ENCODE results near the gene LOXL1. TPM values are rescaled to one million over a fixed set of nuclear protein-coding genes. Genes with fewer than 3 reads are reported as not detected.
A peak's percentile ranks its signal among the peaks of the same experiment; 100 is the strongest.

Gene LOXL1
- total and polyA plus RNA-seq, 9 of the 15 experiments (the other 6 are each of a cell fraction or from before 2014, with no cell fraction given) = 0.14 TPM; not detected in 8

DNA sequence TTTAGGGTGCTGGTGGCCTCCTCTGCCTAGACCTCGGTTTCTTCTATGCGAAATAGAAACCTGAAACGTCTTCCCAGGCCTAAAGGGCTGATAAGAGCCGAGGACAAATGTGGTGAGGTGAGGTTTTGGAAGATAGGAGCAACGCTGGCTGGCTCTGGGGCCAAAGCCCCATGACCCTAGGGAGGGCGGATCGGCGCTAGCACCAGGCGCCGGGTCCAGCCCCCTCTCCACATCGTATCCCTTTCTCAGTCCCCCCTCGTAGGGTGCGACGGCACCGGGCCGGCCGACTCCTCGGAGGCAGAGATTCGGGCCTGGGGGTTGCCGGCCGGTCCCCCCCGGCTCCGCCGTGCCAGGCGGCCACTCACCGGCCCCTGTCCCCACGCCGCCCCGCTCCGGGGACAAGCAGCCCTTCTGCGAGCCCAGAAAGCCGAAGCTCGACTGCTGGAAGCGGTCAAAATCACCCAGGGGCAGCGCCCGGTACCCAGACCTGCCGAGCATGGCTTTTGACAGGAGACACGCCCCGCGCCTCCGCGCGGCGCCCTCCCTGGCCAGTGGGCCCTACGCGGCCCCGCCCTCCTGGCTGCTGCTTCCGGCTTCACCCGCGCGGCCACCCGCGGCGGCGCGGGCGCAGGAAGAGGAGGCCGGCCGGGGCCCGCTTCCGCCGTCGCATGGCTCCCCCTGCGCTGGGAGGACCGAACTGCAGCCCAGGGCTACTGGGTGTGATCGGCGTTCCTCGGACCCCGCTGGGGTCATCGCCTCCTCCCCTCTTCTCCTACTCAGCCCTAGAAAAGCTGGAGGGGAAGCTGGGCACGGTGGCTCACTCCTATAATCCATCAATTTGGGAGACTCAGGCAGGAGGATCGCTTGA is 65.7 kb downstream of the LOXL1 start, which contains the start of gene STOML1:
TSS of gene STOML1 (minus strand) at position 570 of the 868 bp plus-strand sequence. CDS start at position 498, 72 bp downstream.
- peak within 1 kb of the TSS; percentile 99 for H2AFZ ChIP-seq (ENCODE audit: low read depth, low read length)
- ATAC-seq (peak; percentile 91), FAIRE-seq (peak; percentile 84), DNase-seq (ENCODE audit: extremely low read depth in 1 of 4, low spot score in 3 of 4) (peak; percentile 93 to 96 (median 95))
- WGBS (ENCODE audit: insufficient coverage, low coverage, missing lambda C conversion rate) = under 1% methylated on average over 38 of the region's 72 CpGs
- ChIA-PET CTCF (ENCODE audit: low intra/inter-chr PET ratio) (no interaction called here), POLR2A (no interaction called here)
- peaks cover 38 to 46% of the 10 kb centered on the region in 2 experiments for H3K4me1 ChIP-seq (replicated peaks in 1 of 2; ENCODE audit: control insufficient read depth in 2 of 2, insufficient read depth in 2 of 2, low read length in 2 of 2)
- in situ Hi-C loops (cut with MboI) (no loop called here), intact Hi-C loops (cut with micrococcal nuclease) (loop anchor here (5.0 to 10.0 kb wide), 2 partner anchors 45 to 623 kb away; partner anchors contain the start of gene CLK3)
- no peaks in the 10 kb centered on the region for H3K9me3 ChIP-seq (replicated peaks; ENCODE audit: control insufficient read depth, insufficient read depth, low read depth, low read length)
- peak within 1 kb of the TSS; percentile 68 to 85 for H3K9ac ChIP-seq (ENCODE audit: insufficient read depth in 1 of 2, low read depth in 2 of 2, low read length in 2 of 2)
- no peaks in the 10 kb centered on the region for H3K9me1 ChIP-seq (ENCODE audit: control insufficient read depth, insufficient read depth, low read length)
- H3K36me3 ChIP-seq (ENCODE audit: control insufficient read depth, insufficient read depth, low read length) = no peaks in the 10 kb centered on the region
- H3K79me2 ChIP-seq (ENCODE audit: control insufficient read depth, insufficient read depth, low read length) = peaks cover 27% of the 10 kb centered on the region
- peak within 1 kb of the TSS; percentile 56 for H3K27ac ChIP-seq (ENCODE audit: extremely low read depth, low read depth, low read length)
- H3K4me2 ChIP-seq (ENCODE audit: insufficient read depth, low read length) = peak within 1 kb of the TSS; percentile 84
- H4K20me1 ChIP-seq (replicated peaks; ENCODE audit: control insufficient read depth, insufficient read depth, low read length) = no peaks in the 10 kb centered on the region
- H3K4me3 ChIP-seq = peak within 1 kb of the TSS; percentile 86
- H3K27me3 ChIP-seq (ENCODE audit: control insufficient read depth in 2 of 2, insufficient read depth in 2 of 2, low read length in 2 of 2) = no peaks in the 10 kb centered on the region; a peak in 1 of 5 replicates
- no TSS peak for BruUV-seq (replicated peaks)
- peak; percentile 80 to 89 for TF ChIP-seq MAZ (CRISPR knock-in tag; conservative IDR thresholded peaks at IDR 0.05 in 1 of 2, IDR thresholded peaks at IDR 0.05 in 1 of 2)
- TF ChIP-seq ARID1B (IDR thresholded peaks at IDR 0.05) = peak; percentile 88
- TF ChIP-seq ELF2 (CRISPR knock-in tag; IDR thresholded peaks at IDR 0.05) = peak; percentile 88
- TF ChIP-seq, protein P1, sequence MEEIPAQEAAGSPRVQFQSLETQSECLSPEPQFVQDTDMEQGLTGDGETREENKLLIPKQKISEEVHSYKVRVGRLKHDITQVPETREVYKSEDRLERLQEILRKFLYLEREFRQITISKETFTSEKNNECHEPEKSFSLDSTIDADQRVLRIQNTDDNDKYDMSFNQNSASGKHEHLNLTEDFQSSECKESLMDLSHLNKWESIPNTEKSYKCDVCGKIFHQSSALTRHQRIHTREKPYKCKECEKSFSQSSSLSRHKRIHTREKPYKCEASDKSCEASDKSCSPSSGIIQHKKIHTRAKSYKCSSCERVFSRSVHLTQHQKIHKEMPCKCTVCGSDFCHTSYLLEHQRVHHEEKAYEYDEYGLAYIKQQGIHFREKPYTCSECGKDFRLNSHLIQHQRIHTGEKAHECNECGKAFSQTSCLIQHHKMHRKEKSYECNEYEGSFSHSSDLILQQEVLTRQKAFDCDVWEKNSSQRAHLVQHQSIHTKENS (CRISPR knock-in tag; IDR thresholded peaks at IDR 0.05) = no peak
- peak; percentile 49 for TF ChIP-seq FIP1L1 (IDR thresholded peaks at IDR 0.05; ENCODE audit: low read depth, low read length, poor library complexity, severe bottlenecking)
- TF ChIP-seq POLR2AphosphoS5 (IDR thresholded peaks at IDR 0.05; ENCODE audit: control insufficient read depth, insufficient read depth, low read depth, low read length) = peak; percentile 62; the same call in 1 of the 2 replicates
- TF ChIP-seq, protein P2, sequence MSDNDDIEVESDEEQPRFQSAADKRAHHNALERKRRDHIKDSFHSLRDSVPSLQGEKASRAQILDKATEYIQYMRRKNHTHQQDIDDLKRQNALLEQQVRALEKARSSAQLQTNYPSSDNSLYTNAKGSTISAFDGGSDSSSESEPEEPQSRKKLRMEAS (CRISPR knock-in tag; IDR thresholded peaks at IDR 0.05) = peak; percentile 63
- TF ChIP-seq NFIC (IDR thresholded peaks at IDR 0.05) = peak; percentile 38
- no peak for TF ChIP-seq KDM4B (IDR thresholded peaks at IDR 0.05; ENCODE audit: borderline replicate concordance in 2 of 2, low read depth in 1 of 2)
- TF ChIP-seq ZNF263 (CRISPR knock-in tag; IDR thresholded peaks at IDR 0.05; ENCODE audit: borderline replicate concordance) = peak; percentile 42; the same call in 1 of the 2 replicates
- TF ChIP-seq, protein P3, sequence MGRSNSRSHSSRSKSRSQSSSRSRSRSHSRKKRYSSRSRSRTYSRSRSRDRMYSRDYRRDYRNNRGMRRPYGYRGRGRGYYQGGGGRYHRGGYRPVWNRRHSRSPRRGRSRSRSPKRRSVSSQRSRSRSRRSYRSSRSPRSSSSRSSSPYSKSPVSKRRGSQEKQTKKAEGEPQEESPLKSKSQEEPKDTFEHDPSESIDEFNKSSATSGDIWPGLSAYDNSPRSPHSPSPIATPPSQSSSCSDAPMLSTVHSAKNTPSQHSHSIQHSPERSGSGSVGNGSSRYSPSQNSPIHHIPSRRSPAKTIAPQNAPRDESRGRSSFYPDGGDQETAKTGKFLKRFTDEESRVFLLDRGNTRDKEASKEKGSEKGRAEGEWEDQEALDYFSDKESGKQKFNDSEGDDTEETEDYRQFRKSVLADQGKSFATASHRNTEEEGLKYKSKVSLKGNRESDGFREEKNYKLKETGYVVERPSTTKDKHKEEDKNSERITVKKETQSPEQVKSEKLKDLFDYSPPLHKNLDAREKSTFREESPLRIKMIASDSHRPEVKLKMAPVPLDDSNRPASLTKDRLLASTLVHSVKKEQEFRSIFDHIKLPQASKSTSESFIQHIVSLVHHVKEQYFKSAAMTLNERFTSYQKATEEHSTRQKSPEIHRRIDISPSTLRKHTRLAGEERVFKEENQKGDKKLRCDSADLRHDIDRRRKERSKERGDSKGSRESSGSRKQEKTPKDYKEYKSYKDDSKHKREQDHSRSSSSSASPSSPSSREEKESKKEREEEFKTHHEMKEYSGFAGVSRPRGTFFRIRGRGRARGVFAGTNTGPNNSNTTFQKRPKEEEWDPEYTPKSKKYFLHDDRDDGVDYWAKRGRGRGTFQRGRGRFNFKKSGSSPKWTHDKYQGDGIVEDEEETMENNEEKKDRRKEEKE (IDR thresholded peaks at IDR 0.05; ENCODE audit: borderline replicate concordance in 1 of 2, control insufficient read depth in 1 of 2, low read depth in 2 of 2, low read length in 1 of 2) = peak in 1 of 2 experiments; percentile 73; a peak in 1 of 4 replicates
- TF ChIP-seq, protein P4, sequence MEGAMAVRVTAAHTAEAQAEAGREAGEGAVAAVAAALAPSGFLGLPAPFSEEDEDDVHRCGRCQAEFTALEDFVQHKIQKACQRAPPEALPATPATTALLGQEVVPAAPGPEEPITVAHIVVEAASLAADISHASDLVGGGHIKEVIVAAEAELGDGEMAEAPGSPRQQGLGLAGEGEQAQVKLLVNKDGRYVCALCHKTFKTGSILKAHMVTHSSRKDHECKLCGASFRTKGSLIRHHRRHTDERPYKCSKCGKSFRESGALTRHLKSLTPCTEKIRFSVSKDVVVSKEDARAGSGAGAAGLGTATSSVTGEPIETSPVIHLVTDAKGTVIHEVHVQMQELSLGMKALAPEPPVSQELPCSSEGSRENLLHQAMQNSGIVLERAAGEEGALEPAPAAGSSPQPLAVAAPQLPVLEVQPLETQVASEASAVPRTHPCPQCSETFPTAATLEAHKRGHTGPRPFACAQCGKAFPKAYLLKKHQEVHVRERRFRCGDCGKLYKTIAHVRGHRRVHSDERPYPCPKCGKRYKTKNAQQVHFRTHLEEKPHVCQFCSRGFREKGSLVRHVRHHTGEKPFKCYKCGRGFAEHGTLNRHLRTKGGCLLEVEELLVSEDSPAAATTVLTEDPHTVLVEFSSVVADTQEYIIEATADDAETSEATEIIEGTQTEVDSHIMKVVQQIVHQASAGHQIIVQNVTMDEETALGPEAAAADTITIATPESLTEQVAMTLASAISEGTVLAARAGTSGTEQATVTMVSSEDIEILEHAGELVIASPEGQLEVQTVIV (CRISPR knock-in tag; IDR thresholded peaks at IDR 0.05; ENCODE audit: borderline replicate concordance) = no peak

Data from K562 (cell line).